PFSK-1 (cell line): ENCODE results near the gene RHOT2.

ENCODE experiments used
- FOXP2 ChIP-seq: optimal IDR thresholded peaks from 2 replicates; pipeline ENCODE3; 2011; ENCODE audit warnings: borderline replicate concordance, control low read depth, inconsistent platforms; ENCODE audit not compliant: insufficient read depth; ENCODE audit errors: extremely low read length, extremely low read depth
- POLR2AphosphoS5 ChIP-seq: IDR thresholded peaks from 2 replicates; pipeline ENCODE4 v1.6.1; 2012; ENCODE audit warnings: low read depth, mild to moderate bottlenecking, control low read depth, low read length, moderate library complexity
- SIN3A ChIP-seq: IDR thresholded peaks from 2 replicates; pipeline ENCODE4 v1.6.1; 2012; ENCODE audit warnings: mild to moderate bottlenecking, low read length, moderate library complexity, borderline replicate concordance; ENCODE audit not compliant: insufficient read depth
- TAF1 ChIP-seq: IDR thresholded peaks from 2 replicates; pipeline ENCODE4 v1.6.1; 2012; ENCODE audit warnings: low read length, control low read depth, borderline replicate concordance; ENCODE audit not compliant: insufficient read depth
- TF ChIP-seq, protein P1 (sequence below), 2 experiments: IDR thresholded peaks; 2 replicates each; pipeline versions ENCODE4 v1.6.1 to v1.8.0; 2011 to 2012; ENCODE audit warnings: low read depth in 2 of 2, low read length in 2 of 2, control low read depth in 1 of 2, inconsistent platforms in 1 of 2, mild to moderate bottlenecking in 1 of 2, moderate library complexity in 1 of 2; ENCODE audit not compliant: insufficient read depth in 1 of 2

DNA sequence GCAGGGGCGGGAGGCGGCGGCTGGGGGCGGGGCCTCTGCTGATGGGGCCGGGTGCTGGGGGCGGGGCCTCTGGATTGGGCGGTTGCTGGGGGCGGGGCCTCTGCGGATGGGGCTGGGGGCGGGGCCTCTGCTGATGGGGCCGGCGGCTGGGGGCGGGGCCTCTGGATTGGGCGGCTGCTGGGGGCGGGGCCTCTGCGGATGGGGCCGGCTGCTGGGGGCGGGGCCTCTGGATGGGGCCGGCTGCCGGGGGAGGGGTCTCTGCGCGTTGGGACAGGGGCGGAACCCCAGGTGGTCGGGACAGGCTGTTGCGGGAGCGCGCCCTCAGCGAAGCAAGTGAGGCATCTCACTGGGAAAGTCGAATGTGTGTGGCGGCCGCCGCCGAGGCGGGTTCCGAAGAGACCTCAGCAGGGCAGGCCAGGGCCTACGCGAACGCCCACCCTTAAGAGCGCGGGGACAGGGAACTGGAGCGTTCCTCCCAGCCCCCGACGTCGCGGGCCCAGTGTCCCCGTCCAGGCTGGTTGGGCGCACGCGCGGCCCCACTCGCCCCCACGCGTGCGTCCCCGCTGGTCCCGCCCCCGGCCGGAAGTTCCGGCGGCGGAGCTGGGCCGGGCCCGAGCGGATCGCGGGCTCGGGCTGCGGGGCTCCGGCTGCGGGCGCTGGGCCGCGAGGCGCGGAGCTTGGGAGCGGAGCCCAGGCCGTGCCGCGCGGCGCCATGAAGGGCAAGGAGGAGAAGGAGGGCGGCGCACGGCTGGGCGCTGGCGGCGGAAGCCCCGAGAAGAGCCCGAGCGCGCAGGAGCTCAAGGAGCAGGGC, 12.1 kb downstream of the RHOT2 start, which contains the start of gene STUB1:
- TF ChIP-seq, protein P1, sequence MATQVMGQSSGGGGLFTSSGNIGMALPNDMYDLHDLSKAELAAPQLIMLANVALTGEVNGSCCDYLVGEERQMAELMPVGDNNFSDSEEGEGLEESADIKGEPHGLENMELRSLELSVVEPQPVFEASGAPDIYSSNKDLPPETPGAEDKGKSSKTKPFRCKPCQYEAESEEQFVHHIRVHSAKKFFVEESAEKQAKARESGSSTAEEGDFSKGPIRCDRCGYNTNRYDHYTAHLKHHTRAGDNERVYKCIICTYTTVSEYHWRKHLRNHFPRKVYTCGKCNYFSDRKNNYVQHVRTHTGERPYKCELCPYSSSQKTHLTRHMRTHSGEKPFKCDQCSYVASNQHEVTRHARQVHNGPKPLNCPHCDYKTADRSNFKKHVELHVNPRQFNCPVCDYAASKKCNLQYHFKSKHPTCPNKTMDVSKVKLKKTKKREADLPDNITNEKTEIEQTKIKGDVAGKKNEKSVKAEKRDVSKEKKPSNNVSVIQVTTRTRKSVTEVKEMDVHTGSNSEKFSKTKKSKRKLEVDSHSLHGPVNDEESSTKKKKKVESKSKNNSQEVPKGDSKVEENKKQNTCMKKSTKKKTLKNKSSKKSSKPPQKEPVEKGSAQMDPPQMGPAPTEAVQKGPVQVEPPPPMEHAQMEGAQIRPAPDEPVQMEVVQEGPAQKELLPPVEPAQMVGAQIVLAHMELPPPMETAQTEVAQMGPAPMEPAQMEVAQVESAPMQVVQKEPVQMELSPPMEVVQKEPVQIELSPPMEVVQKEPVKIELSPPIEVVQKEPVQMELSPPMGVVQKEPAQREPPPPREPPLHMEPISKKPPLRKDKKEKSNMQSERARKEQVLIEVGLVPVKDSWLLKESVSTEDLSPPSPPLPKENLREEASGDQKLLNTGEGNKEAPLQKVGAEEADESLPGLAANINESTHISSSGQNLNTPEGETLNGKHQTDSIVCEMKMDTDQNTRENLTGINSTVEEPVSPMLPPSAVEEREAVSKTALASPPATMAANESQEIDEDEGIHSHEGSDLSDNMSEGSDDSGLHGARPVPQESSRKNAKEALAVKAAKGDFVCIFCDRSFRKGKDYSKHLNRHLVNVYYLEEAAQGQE (IDR thresholded peaks at IDR 0.05; ENCODE audit: insufficient read depth in 1 of 2, low read depth in 2 of 2, low read length in 2 of 2), result no peak
- TF ChIP-seq POLR2AphosphoS5 (no peak), TAF1 (no peak), SIN3A (no peak), FOXP2 (no peak)
